HCT116 (cell line): Measurements from ENCODE around the gene LLGL2. TPM values are rescaled to one million over a fixed set of nuclear protein-coding genes. Genes with fewer than 3 reads are reported as not detected.

Source experiments
- ATAC-seq: fragments of 200-7000 bp; cut with Tn5 transposase; 2 replicates; pipeline ENCODE4 v1.9.1; 2020; ENCODE audit warnings: mild to moderate bottlenecking, moderate library complexity
- BruUV-seq: library from RNA; stranded (reverse); fragments of 400-500 nt; replicated peaks from 2 replicates; lab custom pipeline; 2021; lab: Mats Ljungman, UMichigan
- CTCF ChIA-PET: fragments of 300-600 bp; sonication (Branson Sonifier 250); formaldehyde crosslinking; loops from one replicate; lab custom pipeline; 2021; ENCODE audit warnings: antibody characterized with exemption; lab: Charles Lee
- POLR2A ChIA-PET: fragments of 300-600, 350-600 bp; sonication (Branson Sonifier 250); formaldehyde crosslinking; loops from one replicate; lab custom pipeline; 2021; ENCODE audit warnings: antibody characterized with exemption; lab: Charles Lee
- RAD21 ChIA-PET, 2 experiments: fragments of 300-600 bp; sonication (Branson Sonifier 250); formaldehyde crosslinking; loops; one replicate each; lab custom pipeline; 2023; ENCODE audit warnings: low total read pairs in 2 of 2; ENCODE audit not compliant: uncharacterized antibody in 2 of 2, unreplicated experiment in 2 of 2, low non-redundant PET in 1 of 2; lab: Charles Lee
- DNase-seq: peaks from one replicate; pipeline ENCODE4 v3.0.0-alpha.2; 2010; ENCODE audit warnings: low read depth, low spot score
- H2AFZ ChIP-seq: fragments of 200-600 bp; shearing (Covaris generic), sonication (generic); 2 replicates; pipeline ENCODE4 v1.6.1; 2017; ENCODE audit warnings: low read depth, mixed run types, mixed read lengths, antibody characterized with exemption, low read length; ENCODE audit not compliant: poor library complexity, severe bottlenecking
- H3K27ac ChIP-seq: 2 replicates; pipeline ENCODE4 v1.5.1; 2012; ENCODE audit warnings: low read depth, low read length
- H3K27me3 ChIP-seq: fragments of 200-600 bp; sonication (generic); 2 replicates; pipeline ENCODE4 v1.6.1; 2016; ENCODE audit warnings: mixed run types, low read length, mixed read lengths; ENCODE audit not compliant: insufficient read depth
- H3K36me3 ChIP-seq, 2 experiments: fragments of 200-500 bp in 1 of 2; fragments of 200-600 bp in 1 of 2; sonication (Bioruptor generic) in 1 of 2; sonication (generic) in 1 of 2; 2 replicates each; pipeline versions ENCODE4 v1.5.1 to v1.6.1; 2014 to 2016; ENCODE audit warnings: low read length in 2 of 2, inconsistent platforms in 1 of 2, mixed read lengths in 1 of 2, mixed run types in 1 of 2; ENCODE audit not compliant: insufficient read depth in 2 of 2, control insufficient read depth in 1 of 2
- H3K4me1 ChIP-seq, 2 experiments: fragments of 200-600 bp in 1 of 2; sonication (generic) in 1 of 2; 2 replicates each; pipeline versions ENCODE4 v1.5.1 to v1.6.1; 2012 to 2017; ENCODE audit warnings: low read length in 2 of 2, inconsistent platforms in 1 of 2, mild to moderate bottlenecking in 1 of 2, mixed read lengths in 1 of 2, mixed run types in 1 of 2, moderate library complexity in 1 of 2; ENCODE audit not compliant: insufficient read depth in 2 of 2, control insufficient read depth in 1 of 2
- H3K4me2 ChIP-seq: fragments of 200-600 bp; sonication (generic); 2 replicates; pipeline ENCODE4 v1.6.1; 2017; ENCODE audit warnings: mixed run types, low read length, mixed read lengths
- H3K4me3 ChIP-seq, 2 experiments: fragments of 200-600 bp in 1 of 2; sonication (generic) in 1 of 2; replicated peaks in 1 of 2; 2 replicates each; pipeline ENCODE4 v1.5.1; 2011 to 2016; ENCODE audit warnings: low read length in 2 of 2, control low read depth in 1 of 2, low read depth in 1 of 2, mild to moderate bottlenecking in 1 of 2, mixed read lengths in 1 of 2, mixed run types in 1 of 2
- H3K79me2 ChIP-seq: fragments of 200-600 bp; sonication (generic); 2 replicates; pipeline ENCODE4 v1.6.1; 2017; ENCODE audit warnings: mild to moderate bottlenecking, mixed run types, low read length, moderate library complexity, mixed read lengths; ENCODE audit not compliant: insufficient read depth
- H3K9ac ChIP-seq: fragments of 200-600 bp; sonication (generic); 2 replicates; pipeline ENCODE4 v1.6.1; 2016; ENCODE audit warnings: low read length, mixed read lengths
- H3K9me2 ChIP-seq: fragments of 200-600 bp; sonication (generic), shearing (Covaris generic); 2 replicates; pipeline ENCODE4 v1.6.1; 2017; ENCODE audit warnings: mixed run types, mild to moderate bottlenecking, moderate library complexity; ENCODE audit not compliant: insufficient read depth
- H3K9me3 ChIP-seq, 2 experiments: fragments of 200-500 bp in 1 of 2; fragments of 200-600 bp in 1 of 2; sonication (Bioruptor generic) in 1 of 2; sonication (generic) in 1 of 2; 2 replicates each; pipeline ENCODE4 v1.6.1; 2014 to 2017; ENCODE audit warnings: low read length in 2 of 2, mixed read lengths in 2 of 2, inconsistent platforms in 1 of 2, low read depth in 1 of 2, mild to moderate bottlenecking in 1 of 2, mixed run types in 1 of 2, moderate library complexity in 1 of 2; ENCODE audit not compliant: control insufficient read depth in 1 of 2, insufficient read depth in 1 of 2
- H4K20me1 ChIP-seq: fragments of 200-600 bp; sonication (generic), shearing (Covaris generic); 2 replicates; pipeline ENCODE4 v1.6.1; 2017; ENCODE audit warnings: mixed run types, mild to moderate bottlenecking, moderate library complexity; ENCODE audit not compliant: insufficient read depth
- ATF3 ChIP-seq: IDR thresholded peaks from 2 replicates; pipeline ENCODE4 v1.6.1; 2012
- CBX3 ChIP-seq: IDR thresholded peaks from 2 replicates; pipeline ENCODE4 v1.6.1; 2012; ENCODE audit warnings: low read depth
- CEBPB ChIP-seq: IDR thresholded peaks from 2 replicates; pipeline ENCODE4 v1.6.1; 2012; ENCODE audit warnings: low read depth
- ELF1 ChIP-seq: IDR thresholded peaks from 2 replicates; pipeline ENCODE4 v1.6.1; 2012; ENCODE audit warnings: low read depth, borderline replicate concordance
- EZH2 ChIP-seq: fragments of 200-600 bp; sonication (generic); IDR thresholded peaks from 2 replicates; pipeline ENCODE4 v1.6.1; 2017; ENCODE audit warnings: antibody characterized with exemption, mixed run types
- EZH2phosphoT487 ChIP-seq: fragments of 200-600 bp; IDR thresholded peaks from 2 replicates; pipeline ENCODE4 v1.6.1; 2018; ENCODE audit warnings: antibody characterized with exemption, borderline replicate concordance
- FOSL1 ChIP-seq: IDR thresholded peaks from 2 replicates; pipeline ENCODE4 v1.6.1; 2012; ENCODE audit warnings: low read depth
- JUND ChIP-seq: IDR thresholded peaks from 2 replicates; pipeline ENCODE4 v1.6.1; 2012
- MAX ChIP-seq: IDR thresholded peaks from 2 replicates; pipeline ENCODE4 v1.6.1; 2012
- RAD21 ChIP-seq: IDR thresholded peaks from 2 replicates; pipeline ENCODE4 v1.6.1; 2012; ENCODE audit warnings: low read depth, mild to moderate bottlenecking
- REST ChIP-seq: IDR thresholded peaks from 2 replicates; pipeline ENCODE4 v1.6.1; 2012; ENCODE audit warnings: low read depth
- SIN3A ChIP-seq: IDR thresholded peaks from 2 replicates; pipeline ENCODE4 v1.6.1; 2012; ENCODE audit warnings: low read depth
- SP1 ChIP-seq: IDR thresholded peaks from 2 replicates; pipeline ENCODE4 v1.6.1; 2012; ENCODE audit warnings: low read depth
- SRF ChIP-seq: IDR thresholded peaks from 2 replicates; pipeline ENCODE4 v1.6.1; 2012; ENCODE audit warnings: low read depth
- TCF7L2 ChIP-seq: IDR thresholded peaks from 2 replicates; pipeline ENCODE4 v1.7.0; 2011; ENCODE audit warnings: borderline replicate concordance, inconsistent platforms; ENCODE audit not compliant: insufficient read depth, insufficient read length; ENCODE audit errors: extremely low read depth
- ZFX ChIP-seq: fragments of 450-650 bp; IDR thresholded peaks from 2 replicates; pipeline ENCODE4 v1.6.1; 2017
- ZNF274 ChIP-seq: fragments of 200-500 bp; sonication (Bioruptor generic); IDR thresholded peaks from 2 replicates; pipeline ENCODE4 v1.6.1; 2014; ENCODE audit warnings: mild to moderate bottlenecking, low read depth, low read length, inconsistent platforms
- intact Hi-C: fragments of 100-400 bp; cut with micrococcal nuclease; formaldehyde crosslinking; loops from 2 replicates; pipeline ENCODE4 v1.10.0; 2022
- total RNA-seq: library from RNA; stranded (reverse); gene quantifications from one replicate; pipeline ENCODE4 v1.2.1, GENCODE V29; 2021; ENCODE audit not compliant: unreplicated experiment

The LLGL2 gene
- total RNA-seq, 1 experiment from 2014 or later: 209 TPM

- TF ChIP-seq REST (no peak), CBX3 (no peak), TCF7L2 (no peak), RAD21 (no peak), SP1 (no peak), JUND (no peak), SIN3A (no peak), ELF1 (no peak), EZH2 (no peak), ZFX (no peak), ZNF274 (no peak)
Observed at GRCh38 chr17:75496005-75496404, 29.5 kb upstream of the LLGL2 start (continued).

- DNase-seq: no peak
- H3K36me3 ChIP-seq: peaks cover 13% of the 10 kb centered on the region in 2 experiments; a peak in 2 of 4 replicates
- RAD21 ChIA-PET: no interaction called here
- H2AFZ ChIP-seq: no peak overlapping the region
- H3K27me3 ChIP-seq: no peaks in the 10 kb centered on the region
- H3K9me3 ChIP-seq: no peaks in the 10 kb centered on the region
- H3K79me2 ChIP-seq: no peaks in the 10 kb centered on the region
- no peak overlapping the region for H3K4me2 ChIP-seq
- H4K20me1 ChIP-seq: no peaks in the 10 kb centered on the region
- no peak overlapping the region for H3K4me3 ChIP-seq
- intact Hi-C loops: no loop called here
- no TSS peak for BruUV-seq
- POLR2A ChIA-PET: interaction anchor here (0.7 kb wide), 1 partner anchor 14 kb away, joined by 3 read pairs; no protein-coding TSS in a partner anchor
- TF ChIP-seq SRF (no peak), CEBPB (no peak), ZNF274 (no peak), EZH2phosphoT487 (no peak), RAD21 (no peak), EZH2 (no peak), ELF1 (no peak), SIN3A (no peak), SP1 (no peak), MAX (no peak), FOSL1 (no peak), ATF3 (no peak), REST (no peak), CBX3 (no peak)
- no peak overlapping the region for H3K27ac ChIP-seq
- no peaks in the 10 kb centered on the region for H3K4me1 ChIP-seq
- CTCF ChIA-PET: interaction anchor here (0.6 kb wide), 1 partner anchor 176 kb away, joined by 3 read pairs; no protein-coding TSS in a partner anchor
- no peak overlapping the region for H3K9ac ChIP-seq
- no peaks in the 10 kb centered on the region for H3K9me2 ChIP-seq
- no peak for ATAC-seq
Observed at GRCh38 chr17:75498039-75498725, 27.3 kb upstream of the LLGL2 start.
